OCI-LY7 (cell line): ENCODE data around the gene CD74. TPM values are rescaled to one million over a fixed set of nuclear protein-coding genes. Genes with fewer than 3 reads are reported as not detected.

ENCODE experiments used
- BruUV-seq: library from RNA; stranded (reverse); fragments of 400-500 nt; replicated peaks from 2 replicates; lab custom pipeline; 2021; lab: Mats Ljungman, UMichigan
- CTCF ChIA-PET: fragments of 300-600 bp; sonication (Branson Sonifier 250); formaldehyde crosslinking; loops from one replicate; lab custom pipeline; 2022; ENCODE audit warnings: antibody characterized with exemption; ENCODE audit not compliant: unreplicated experiment; lab: Charles Lee
- POLR2A ChIA-PET: fragments of 300-600 bp; sonication (Branson Sonifier 250); formaldehyde crosslinking; loops from one replicate; lab custom pipeline; 2022; ENCODE audit warnings: antibody characterized with exemption; lab: Charles Lee
- DNase-seq: peaks from one replicate; pipeline ENCODE4 v3.0.0-alpha.2; 2015; ENCODE audit warnings: low spot score
- H2AFZ ChIP-seq: fragments of 200-600 bp; sonication (generic), shearing (Covaris generic); 2 replicates; pipeline ENCODE4 v1.6.1; 2014; ENCODE audit warnings: mild to moderate bottlenecking, antibody characterized with exemption, low read length, moderate library complexity
- H3K27ac ChIP-seq: fragments of 200-600 bp; sonication (generic); 2 replicates; pipeline ENCODE4 v1.5.1; 2014; ENCODE audit warnings: mixed run types, low read depth, mild to moderate bottlenecking, moderate library complexity, low read length, inconsistent platforms; ENCODE audit not compliant: poor library complexity, severe bottlenecking
- H3K36me3 ChIP-seq: fragments of 200-600 bp; sonication (generic); 2 replicates; pipeline ENCODE4 v1.6.1; 2014; ENCODE audit warnings: mild to moderate bottlenecking, antibody characterized with exemption, low read length, moderate library complexity, mixed read lengths; ENCODE audit not compliant: insufficient read depth
- H3K4me1 ChIP-seq: fragments of 200-600 bp; sonication (generic); 2 replicates; pipeline ENCODE4 v1.5.1; 2014; ENCODE audit warnings: mild to moderate bottlenecking, low read length; ENCODE audit not compliant: insufficient read depth, poor library complexity, severe bottlenecking
- H3K4me2 ChIP-seq: fragments of 200-600 bp; sonication (generic); 2 replicates; pipeline ENCODE4 v1.6.1; 2014; ENCODE audit warnings: mild to moderate bottlenecking, low read length
- H3K4me3 ChIP-seq: fragments of 200-600 bp; sonication (generic); 2 replicates; pipeline ENCODE4 v1.5.1; 2014; ENCODE audit warnings: mild to moderate bottlenecking, low read depth, low read length; ENCODE audit not compliant: poor library complexity, severe bottlenecking
- H3K79me2 ChIP-seq: fragments of 200-600 bp; sonication (generic); 2 replicates; pipeline ENCODE4 v1.6.1; 2016; ENCODE audit warnings: low read depth, mild to moderate bottlenecking, low read length, moderate library complexity, mixed read lengths; ENCODE audit not compliant: insufficient read depth
- H3K9me2 ChIP-seq: fragments of 200-600 bp; sonication (generic); 2 replicates; pipeline ENCODE4 v1.6.1; 2016; ENCODE audit warnings: mild to moderate bottlenecking, low read length, mixed read lengths; ENCODE audit not compliant: insufficient read depth
- H3K9me3 ChIP-seq: fragments of 200-600 bp; sonication (generic); 2 replicates; pipeline ENCODE4 v1.6.1; 2014; ENCODE audit warnings: mild to moderate bottlenecking, mixed run types, low read length, mixed read lengths
- H4K20me1 ChIP-seq: fragments of 200-600 bp; sonication (generic); 2 replicates; pipeline ENCODE4 v1.6.1; 2014; ENCODE audit warnings: mild to moderate bottlenecking, antibody characterized with exemption, low read length, moderate library complexity, mixed read lengths; ENCODE audit not compliant: insufficient read depth
- EZH2phosphoT487 ChIP-seq: fragments of 200-600 bp; sonication (generic); IDR thresholded peaks from 2 replicates; pipeline ENCODE4 v1.6.1; 2018; ENCODE audit warnings: low read depth, borderline replicate concordance, mild to moderate bottlenecking, mixed run types, antibody characterized with exemption, low read length, moderate library complexity, mixed read lengths
- intact Hi-C: fragments of 100-400 bp; cut with micrococcal nuclease; formaldehyde crosslinking; loops from one replicate; pipeline ENCODE4 v1.10.0; 2022; ENCODE audit not compliant: unreplicated experiment
- total RNA-seq, 2 experiments: library from RNA; depleted of rRNA in 1 of 2; stranded (reverse); fragments of >200 nt in 1 of 2; shearing (Covaris generic) in 1 of 2; gene quantifications; 2 replicates each; pipeline ENCODE4 v1.2.3, GENCODE V29; 2014 to 2022
- TF ChIP-seq, protein P1 (sequence below): fragments of 200-600 bp; sonication (generic); conservative IDR thresholded peaks from 2 replicates; pipeline ENCODE4 v1.5.1; 2014; ENCODE audit warnings: mild to moderate bottlenecking, antibody characterized with exemption, low read length, moderate library complexity, mixed read lengths

CD74 gene
- total RNA-seq, 2 experiments from 2014 or later, result 1,759 to 3,686 TPM

GRCh38 chr5:150402229-150402773 is 10.4 kb downstream of the CD74 start:
- H3K4me2 ChIP-seq, result no peak overlapping the region
- no peak overlapping the region for H3K4me3 ChIP-seq
- peaks cover 99% of the 10 kb centered on the region for H3K36me3 ChIP-seq
- no peaks in the 10 kb centered on the region for H3K9me2 ChIP-seq
- TF ChIP-seq EZH2phosphoT487, result no peak
- TF ChIP-seq, protein P1, sequence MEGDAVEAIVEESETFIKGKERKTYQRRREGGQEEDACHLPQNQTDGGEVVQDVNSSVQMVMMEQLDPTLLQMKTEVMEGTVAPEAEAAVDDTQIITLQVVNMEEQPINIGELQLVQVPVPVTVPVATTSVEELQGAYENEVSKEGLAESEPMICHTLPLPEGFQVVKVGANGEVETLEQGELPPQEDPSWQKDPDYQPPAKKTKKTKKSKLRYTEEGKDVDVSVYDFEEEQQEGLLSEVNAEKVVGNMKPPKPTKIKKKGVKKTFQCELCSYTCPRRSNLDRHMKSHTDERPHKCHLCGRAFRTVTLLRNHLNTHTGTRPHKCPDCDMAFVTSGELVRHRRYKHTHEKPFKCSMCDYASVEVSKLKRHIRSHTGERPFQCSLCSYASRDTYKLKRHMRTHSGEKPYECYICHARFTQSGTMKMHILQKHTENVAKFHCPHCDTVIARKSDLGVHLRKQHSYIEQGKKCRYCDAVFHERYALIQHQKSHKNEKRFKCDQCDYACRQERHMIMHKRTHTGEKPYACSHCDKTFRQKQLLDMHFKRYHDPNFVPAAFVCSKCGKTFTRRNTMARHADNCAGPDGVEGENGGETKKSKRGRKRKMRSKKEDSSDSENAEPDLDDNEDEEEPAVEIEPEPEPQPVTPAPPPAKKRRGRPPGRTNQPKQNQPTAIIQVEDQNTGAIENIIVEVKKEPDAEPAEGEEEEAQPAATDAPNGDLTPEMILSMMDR, result no peak
- BruUV-seq, result no TSS peak
- ChIA-PET CTCF (no interaction called here), POLR2A (interaction anchor here (4.2 kb wide), 1 partner anchor 10 kb away, joined by 19 read pairs; the partner anchor contains the start of gene CD74)
- H3K4me1 ChIP-seq, result peaks cover 50% of the 10 kb centered on the region
- H4K20me1 ChIP-seq, result peaks cover 9% of the 10 kb centered on the region
- peaks cover 15% of the 10 kb centered on the region; the same call in 1 of the 2 replicates for H3K79me2 ChIP-seq
- H3K9me3 ChIP-seq, result no peaks in the 10 kb centered on the region
- H3K27ac ChIP-seq, result peak overlapping the region; percentile 36
- H2AFZ ChIP-seq, result no peak overlapping the region
- intact Hi-C loops, result no loop called here
- no peak for DNase-seq

GRCh38 chr5:150401376-150402228 is 11.1 kb downstream of the CD74 start:
- no peak overlapping the region for H3K4me2 ChIP-seq
- peaks cover 8% of the 10 kb centered on the region; the same call in 1 of the 2 replicates for H3K79me2 ChIP-seq
- H2AFZ ChIP-seq, result no peak overlapping the region
- H3K36me3 ChIP-seq, result peaks cover 98% of the 10 kb centered on the region
- TF ChIP-seq, protein P1, result no peak
- no peak for TF ChIP-seq EZH2phosphoT487
- POLR2A ChIA-PET, result interaction anchor here (4.2 to 4.8 kb wide), 2 partner anchors 9 to 11 kb away, joined by 19 to 33 read pairs; partner anchors contain the start of gene CD74
- BruUV-seq, result TSS peak; percentile 97
- intact Hi-C loops, result no loop called here
- no peak for DNase-seq
- H3K27ac ChIP-seq, result peak overlapping the region; percentile 36
- peaks cover 43% of the 10 kb centered on the region for H3K4me1 ChIP-seq
- peaks cover 9% of the 10 kb centered on the region for H4K20me1 ChIP-seq
- no peak overlapping the region for H3K4me3 ChIP-seq
- CTCF ChIA-PET, result interaction anchor here (0.6 to 0.8 kb wide), 2 partner anchors 9 to 45 kb away, joined by 3 to 4 read pairs; no protein-coding TSS in a partner anchor
- H3K9me3 ChIP-seq, result no peaks in the 10 kb centered on the region
- H3K9me2 ChIP-seq, result no peaks in the 10 kb centered on the region
